GM12878 (cell line): Measurements from ENCODE around the gene EHBP1. TPM values are rescaled to one million over a fixed set of nuclear protein-coding genes. Genes with fewer than 3 reads are reported as not detected.
A peak's percentile ranks its signal among the peaks of the same experiment; 100 is the strongest.

Experiments
- ATAC-seq: fragments of 200-7000 bp; cut with Tn5 transposase; 3 replicates; pipeline ENCODE4 v1.9.1; 2020; ENCODE audit warnings: mild to moderate bottlenecking, moderate library complexity
- BruUV-seq: library from RNA; stranded (reverse); fragments of 400-500 nt; replicated peaks from 2 replicates; lab custom pipeline; 2021; lab: Mats Ljungman, UMichigan
- CTCF ChIA-PET: fragments of 300-600 bp; sonication (Branson Sonifier 250); formaldehyde crosslinking; extraction: SDS; loops from one replicate; lab custom pipeline; 2021; ENCODE audit warnings: inconsistent platforms; lab: Yijun Ruan, JAX
- POLR2A ChIA-PET: fragments of 350-600 bp; formaldehyde crosslinking; extraction: SDS; loops from one replicate; lab custom pipeline; 2021; ENCODE audit warnings: inconsistent platforms; lab: Charles Lee
- RAD21 ChIA-PET: fragments of 300-600 bp; sonication (Branson Sonifier 250); formaldehyde crosslinking; loops from one replicate; lab custom pipeline; 2023; ENCODE audit warnings: antibody characterized with exemption; ENCODE audit not compliant: unreplicated experiment; lab: Charles Lee
- SMC1A ChIA-PET: fragments of 300-600 bp; sonication (Branson Sonifier 250); formaldehyde crosslinking; loops from one replicate; lab custom pipeline; 2023; ENCODE audit not compliant: unreplicated experiment, uncharacterized antibody; lab: Charles Lee
- DNase-seq: peaks from one replicate; pipeline ENCODE4 v3.0.0-alpha.2; 2011; ENCODE audit warnings: low read depth, low spot score
- FAIRE-seq: peaks from 3 replicates; lab custom pipeline; 2011; peaks lifted over from hg19 to GRCh38; lab: Jason Lieb, UNC
- H2AFZ ChIP-seq: 2 replicates; pipeline ENCODE4 v1.6.0; 2011; ENCODE audit warnings: low read depth, low read length, control low read depth; ENCODE audit not compliant: control insufficient read depth
- H3K27ac ChIP-seq: 2 replicates; pipeline ENCODE4 v1.5.1; 2011; ENCODE audit warnings: control low read depth; ENCODE audit not compliant: control insufficient read depth, insufficient read depth
- H3K27me3 ChIP-seq, 2 experiments: replicated peaks in 1 of 2; 2 replicates each; pipeline versions ENCODE4 v1.6.0 to v1.6.1; 2011; ENCODE audit warnings: low read length in 1 of 2; ENCODE audit not compliant: control insufficient read depth in 2 of 2, insufficient read depth in 2 of 2
- H3K36me3 ChIP-seq, 2 experiments: 2 replicates each; pipeline ENCODE4 v1.5.1; 2011; ENCODE audit warnings: low read length in 1 of 2; ENCODE audit not compliant: control insufficient read depth in 2 of 2, insufficient read depth in 2 of 2
- H3K4me1 ChIP-seq: 2 replicates; pipeline ENCODE4 v1.6.1; 2011; ENCODE audit warnings: mild to moderate bottlenecking, low read length, moderate library complexity, mixed read lengths; ENCODE audit not compliant: control insufficient read depth, insufficient read depth
- H3K4me2 ChIP-seq: 2 replicates; pipeline ENCODE4 v1.6.0; 2011; ENCODE audit warnings: control low read depth; ENCODE audit not compliant: control insufficient read depth, insufficient read depth
- H3K4me3 ChIP-seq: fragments of 200-600 bp; sonication (generic); 2 replicates; pipeline ENCODE4 v1.5.1; 2016
- H3K79me2 ChIP-seq: 2 replicates; pipeline ENCODE4 v1.6.0; 2011; ENCODE audit warnings: low read length; ENCODE audit not compliant: control insufficient read depth, insufficient read depth
- H3K9ac ChIP-seq: 2 replicates; pipeline ENCODE4 v1.8.0; 2011; ENCODE audit warnings: low read length, control low read depth, mixed read lengths; ENCODE audit not compliant: control insufficient read depth, insufficient read depth
- H3K9me3 ChIP-seq: replicated peaks from 3 replicates; pipeline ENCODE4 v1.5.1; 2011; ENCODE audit warnings: mild to moderate bottlenecking, low read length; ENCODE audit not compliant: control insufficient read depth, insufficient read depth
- H4K20me1 ChIP-seq: 2 replicates; pipeline ENCODE4 v1.6.0; 2011; ENCODE audit not compliant: control insufficient read depth, insufficient read depth
- BCLAF1 ChIP-seq: fragments of 450-650 bp; IDR thresholded peaks from 2 replicates; pipeline ENCODE4 v1.6.1; 2017; ENCODE audit warnings: antibody characterized with exemption, mild to moderate bottlenecking, moderate library complexity
- ETV6 ChIP-seq, 2 experiments: fragments of 450-650 bp in 1 of 2; IDR thresholded peaks in 1 of 2; conservative IDR thresholded peaks in 1 of 2; 2 replicates each; pipeline ENCODE4 v1.6.1; 2014; ENCODE audit warnings: antibody characterized with exemption in 1 of 2, borderline replicate concordance in 1 of 2, low read depth in 1 of 2, mild to moderate bottlenecking in 1 of 2, moderate library complexity in 1 of 2
- NR2F1 ChIP-seq: fragments of 450-650 bp; conservative IDR thresholded peaks from 2 replicates; pipeline ENCODE4 v1.6.1; 2017; ENCODE audit warnings: mild to moderate bottlenecking
- POLR2A ChIP-seq: IDR thresholded peaks from 2 replicates; pipeline ENCODE4 v1.6.1; 2011; ENCODE audit warnings: low read depth, mild to moderate bottlenecking, low read length
- RBBP5 ChIP-seq: fragments of 200-600 bp; sonication (generic); conservative IDR thresholded peaks from 2 replicates; pipeline ENCODE4 v1.6.1; 2016
- SIX5 ChIP-seq: IDR thresholded peaks from 2 replicates; pipeline ENCODE4 v1.6.1; 2011; ENCODE audit warnings: mild to moderate bottlenecking, low read depth, low read length, moderate library complexity; ENCODE audit not compliant: severe bottlenecking
- ZSCAN29 ChIP-seq: fragments of 450-650 bp; IDR thresholded peaks from 2 replicates; pipeline ENCODE4 v1.6.1; 2017; ENCODE audit warnings: mild to moderate bottlenecking, moderate library complexity
- WGBS: methylation state at CpG from one replicate; pipeline ENCODE4 v1.1.6; 2016; ENCODE audit warnings: low lambda C conversion rate; ENCODE audit not compliant: insufficient replicate concordance, insufficient coverage; ENCODE audit errors: missing lambda C conversion rate; 5-methylcytosine and 5-hydroxymethylcytosine counted together
- in situ Hi-C: fragments of 300-500 bp; cut with MboI; formaldehyde crosslinking; loops from 9 replicates; pipeline ENCODE4 v1.14.3; 2018; ENCODE audit warnings: mixed read lengths
- intact Hi-C: fragments of 100-400 bp; cut with micrococcal nuclease; formaldehyde crosslinking; loops from one replicate; pipeline ENCODE4 v1.14.2; 2022; ENCODE audit not compliant: unreplicated experiment
- polyA plus RNA-seq, 11 experiments: library from polyadenylated mRNA; depleted of rRNA in 4 of 11; unstranded in 6 of 11; stranded (reverse) in 5 of 11; fragments of >200 nt; fragmentation: Nextera tagmentation in 4 of 11; fragmentation: Illumina TruSeq in 1 of 11; extraction: Ambion mirVana in 4 of 11; extraction: Trizol in 1 of 11; gene quantifications; 1 replicate in 1 of 11; 2 replicates in 10 of 11; pipeline versions ENCODE4 v1.2.1 to v1.2.3, GENCODE V29; 2011 to 2016; ENCODE audit warnings: inconsistent platforms in 2 of 11, missing spikeins in 2 of 11, low read depth in 1 of 11
- total RNA-seq, 4 experiments: library from RNA; depleted of rRNA in 3 of 4; stranded (reverse); fragments of >200 nt in 3 of 4; fragmentation: Illumina TruSeq in 1 of 4; extraction: Trizol in 1 of 4; gene quantifications; 2 replicates each; pipeline versions ENCODE4 v1.2.1 to v1.2.3, GENCODE V29; 2013 to 2021

EHBP1 gene
- total and polyA plus RNA-seq, 10 of the 15 experiments (the other 5 are each of a cell fraction or from before 2014, with no cell fraction given) = 5.7 to 26.1 (median 13.6) TPM

DNA sequence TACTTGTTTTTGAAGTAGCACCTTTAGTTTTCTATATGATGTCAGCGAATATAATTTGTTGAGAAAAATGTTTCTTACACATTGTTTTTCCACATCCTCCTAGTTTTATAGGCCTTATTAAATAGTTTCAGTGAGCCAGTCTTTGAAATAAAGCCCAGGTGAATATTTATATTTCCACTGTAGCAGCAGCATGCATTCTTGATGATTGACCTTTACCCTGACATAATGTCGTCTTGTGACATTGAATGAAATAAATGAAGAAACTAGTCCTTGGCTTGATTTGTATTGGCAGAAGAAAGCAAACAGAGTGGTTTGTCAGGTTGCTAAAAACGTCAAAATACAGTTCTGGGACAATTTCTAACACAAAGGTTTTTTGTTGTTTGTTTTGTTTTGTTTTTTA, 84.4 kb downstream of the EHBP1 start:
- CTCF ChIA-PET = interaction anchor here (4.6 to 5.7 kb wide), 2 partner anchors 13 to 333 kb away, joined by 24 to 35 read pairs; no protein-coding TSS in a partner anchor

GRCh38 chr2:62792408-62792807, 86.9 kb downstream of the EHBP1 start:
- ChIA-PET SMC1A (interaction anchor here (0.7 to 1.7 kb wide), 4 partner anchors 8 to 231 kb away, joined by 3 to 4 read pairs (median 4); no protein-coding TSS in a partner anchor), CTCF (no interaction called here), POLR2A (no interaction called here), RAD21 (interaction anchor here (0.9 kb wide), 1 partner anchor 9 kb away, joined by 3 read pairs; no protein-coding TSS in a partner anchor)
- ATAC-seq (no peak), DNase-seq (no peak), FAIRE-seq (no peak)
- intact Hi-C loops (no loop called here), in situ Hi-C loops (no loop called here)
- H3K79me2 ChIP-seq = no peaks in the 10 kb centered on the region
- no peak overlapping the region for H2AFZ ChIP-seq
- no peaks in the 10 kb centered on the region for H3K36me3 ChIP-seq
- no peak overlapping the region for H3K27ac ChIP-seq
- no peak overlapping the region for H3K9ac ChIP-seq
- no peaks in the 10 kb centered on the region for H3K9me3 ChIP-seq
- TF ChIP-seq RBBP5 (no peak), POLR2A (no peak), BCLAF1 (no peak)
- no peak overlapping the region for H3K4me2 ChIP-seq
- no peak overlapping the region for H3K4me3 ChIP-seq
- H4K20me1 ChIP-seq = no peaks in the 10 kb centered on the region; the same call in 1 of the 2 replicates
- H3K27me3 ChIP-seq = no peaks in the 10 kb centered on the region
- 70% methylated on average over 2 of the region's 2 CpGs for WGBS
- BruUV-seq = no TSS peak
- no peaks in the 10 kb centered on the region for H3K4me1 ChIP-seq

More for the DNA sequence above, 84.4 kb downstream of the EHBP1 start:
- ChIA-PET POLR2A (no interaction called here), SMC1A (interaction anchor here (0.9 to 3.6 kb wide), 6 partner anchors 8 to 698 kb away, joined by 3 to 18 read pairs (median 5); no protein-coding TSS in a partner anchor), RAD21 (interaction anchor here (1.6 to 1.7 kb wide), 2 partner anchors 20 to 697 kb away, joined by 3 to 6 read pairs; no protein-coding TSS in a partner anchor)
- no peaks in the 10 kb centered on the region for H3K79me2 ChIP-seq
- no peaks in the 10 kb centered on the region; the same call in 1 of the 2 replicates for H4K20me1 ChIP-seq
- no peaks in the 10 kb centered on the region for H3K4me1 ChIP-seq
- no peak overlapping the region for H3K9ac ChIP-seq
- DNase-seq (no peak), FAIRE-seq (no peak), ATAC-seq (no peak)
- no peak overlapping the region for H3K27ac ChIP-seq
- 93% methylated on average over 3 of the region's 3 CpGs for WGBS
- no peaks in the 10 kb centered on the region for H3K36me3 ChIP-seq
- no peak overlapping the region for H2AFZ ChIP-seq
- H3K4me3 ChIP-seq = no peak overlapping the region
- H3K27me3 ChIP-seq = no peaks in the 10 kb centered on the region
- no peaks in the 10 kb centered on the region for H3K9me3 ChIP-seq
- in situ Hi-C loops = loop anchor here (5.0 to 10.0 kb wide), 3 partner anchors 397 to 755 kb away; no protein-coding TSS in a partner anchor
- intact Hi-C loops = loop anchor here (5.0 to 10.0 kb wide), 3 partner anchors 232 to 697 kb away; partner anchors contain the start of gene OTX1
- no peak overlapping the region for H3K4me2 ChIP-seq
- TF ChIP-seq SIX5 (no peak), ZSCAN29 (no peak), ETV6 (conservative IDR thresholded peaks at IDR 0.05 in 1 of 2, IDR thresholded peaks at IDR 0.05 in 1 of 2; ENCODE audit: borderline replicate concordance in 1 of 2, low read depth in 1 of 2) (no peak), NR2F1 (0 out of 2 replicates have a peak, but pooled peaks have one; percentile 20)
- BruUV-seq = no TSS peak
